GM18858 (cell line): ENCODE measurements around the gene TNFSF8.

ENCODE experiments used
- ATAC-seq: cut with Tn5 transposase; IDR thresholded peaks from one replicate; pipeline ENCODE4 v1.9.1; 2021; ENCODE audit not compliant: unreplicated experiment

The TNFSF8 gene

DNA sequence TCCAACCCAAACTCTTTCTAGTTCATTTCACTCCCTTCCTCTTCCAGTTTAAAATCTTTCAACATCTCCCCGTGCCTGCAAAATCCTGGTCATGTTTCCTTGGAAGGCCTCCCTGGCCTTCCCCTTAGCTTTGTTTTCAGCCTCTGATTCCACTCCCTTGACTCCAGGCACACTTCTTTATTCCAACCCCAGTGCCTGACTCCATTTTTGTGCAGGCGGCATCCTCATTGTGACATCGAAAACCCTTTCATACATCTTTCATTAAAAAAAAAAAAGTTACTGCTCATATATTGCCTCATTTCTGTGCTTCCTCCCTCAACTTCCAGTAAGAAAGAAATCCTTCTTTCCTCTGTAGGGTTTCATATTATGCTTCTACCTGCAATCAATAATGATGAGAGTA is 7.1 kb upstream of the TNFSF8 start:
- ATAC-seq: no peak

DNA sequence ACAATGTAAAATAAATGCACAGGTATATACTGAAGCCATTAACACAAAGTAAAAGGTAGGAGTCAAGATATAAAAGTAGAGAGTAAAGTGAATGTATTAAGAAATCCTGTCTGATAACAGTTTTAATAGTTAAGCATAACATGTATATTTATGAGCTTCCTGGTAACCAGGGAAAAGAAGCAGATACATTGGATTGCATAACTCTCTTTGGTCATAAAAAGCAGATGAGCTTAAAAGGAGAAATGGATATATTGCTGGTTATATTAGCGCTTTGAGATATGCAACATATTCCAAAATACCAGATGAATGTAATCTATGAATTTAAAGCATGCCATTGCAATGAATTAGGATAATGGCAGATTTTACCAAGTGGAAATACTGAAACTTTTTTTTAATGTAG is 6.2 kb upstream of the TNFSF8 start:
- no peak for ATAC-seq

DNA sequence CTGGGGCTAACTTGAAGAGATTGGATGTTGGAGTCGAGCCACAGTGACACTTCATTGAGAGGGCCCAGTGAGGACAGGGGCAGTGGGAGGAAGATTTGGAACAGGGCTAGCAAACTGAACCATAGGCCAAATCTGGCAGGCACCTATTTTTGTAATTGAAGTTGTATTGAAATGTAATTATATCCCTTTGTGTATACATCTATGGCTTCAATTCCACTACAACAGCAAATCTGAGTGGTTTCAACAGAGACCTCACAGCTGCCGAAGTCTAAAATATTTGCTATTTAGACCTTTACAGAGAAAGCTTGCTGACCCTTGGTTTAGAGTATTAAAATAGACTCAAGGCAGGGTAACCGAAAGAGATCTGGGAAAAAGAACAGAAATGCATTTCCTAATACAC is 4.7 kb upstream of the TNFSF8 start:
- ATAC-seq: no peak

DNA sequence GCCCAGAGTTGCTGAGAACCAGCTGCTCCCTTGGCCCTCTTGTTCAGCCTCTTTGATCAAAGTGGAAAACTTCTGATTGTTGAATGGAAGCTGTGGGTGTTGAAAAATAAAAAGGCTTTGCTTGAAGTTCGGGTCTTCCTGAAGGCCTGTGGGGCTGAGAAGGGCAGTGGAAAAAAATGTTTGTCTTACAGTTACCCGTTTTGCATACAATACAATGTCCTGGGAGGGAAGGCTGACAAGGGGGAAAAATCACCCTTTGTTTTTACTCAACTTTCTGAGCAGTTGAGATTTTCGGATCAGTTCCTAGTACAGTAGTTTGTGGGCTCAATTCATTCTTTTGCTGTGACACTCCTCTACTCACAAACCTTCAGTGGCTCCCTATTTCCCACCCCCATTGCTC is 2.1 kb upstream of the TNFSF8 start:
- no peak for ATAC-seq

DNA sequence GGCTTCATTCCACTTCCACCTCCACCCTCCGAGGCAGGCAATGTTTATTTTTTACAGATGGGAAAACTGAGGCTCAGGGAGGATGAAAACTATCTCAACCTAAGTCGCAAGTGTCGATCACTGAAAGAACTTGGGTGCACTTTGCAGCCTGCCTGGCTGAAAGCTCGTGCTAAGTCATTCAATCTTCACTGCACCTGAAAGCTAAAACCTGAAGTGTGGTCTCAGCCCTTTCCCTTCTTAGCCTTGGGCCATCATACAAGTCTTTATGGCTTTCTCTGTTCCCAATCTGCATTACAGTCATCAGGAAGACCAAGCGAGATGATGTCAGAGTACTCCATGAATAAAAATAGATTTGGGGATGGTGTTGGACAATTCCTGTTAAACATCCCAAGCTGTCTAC is 1.0 kb upstream of the TNFSF8 start:
- ATAC-seq: no peak

DNA sequence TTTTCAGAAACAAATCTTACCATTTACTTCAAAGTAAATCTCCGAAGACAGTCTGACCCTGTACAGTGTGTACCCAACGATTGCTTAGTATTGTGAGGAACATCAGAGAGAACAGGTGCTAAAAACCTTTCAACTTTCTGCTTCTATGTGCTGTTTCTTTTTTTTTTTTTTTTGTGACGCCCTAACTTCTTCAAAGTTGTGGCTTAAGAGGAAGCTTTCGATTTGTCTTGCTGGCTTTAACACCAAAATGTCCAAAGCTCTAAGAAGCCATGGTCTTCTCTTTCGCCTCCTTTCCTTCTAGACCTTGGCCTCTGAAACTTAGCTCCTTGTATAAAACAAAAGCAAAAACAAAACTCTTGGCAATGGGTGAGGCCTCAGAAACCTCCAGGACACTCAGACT is 1.2 kb downstream of the TNFSF8 start:
- no peak for ATAC-seq

DNA sequence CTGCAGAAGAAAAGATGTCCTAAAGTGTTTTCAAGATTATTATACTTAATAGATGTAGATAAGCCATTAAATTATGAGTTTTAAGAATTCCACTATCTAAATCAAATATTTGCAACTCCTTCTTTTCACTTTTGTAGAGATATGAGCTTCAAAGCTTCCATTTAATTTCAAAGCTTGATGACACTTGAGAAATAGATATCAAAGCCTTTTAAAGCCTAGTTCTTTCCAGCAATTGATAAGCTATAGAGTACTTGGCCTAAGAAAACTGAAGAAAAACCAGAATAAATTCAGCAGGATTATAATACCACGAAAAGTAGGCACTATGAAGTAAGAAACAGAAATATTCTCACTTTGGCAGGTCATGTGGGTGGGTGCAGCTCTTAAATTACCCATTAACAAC is 1.7 kb downstream of the TNFSF8 start:
- ATAC-seq: no peak

DNA sequence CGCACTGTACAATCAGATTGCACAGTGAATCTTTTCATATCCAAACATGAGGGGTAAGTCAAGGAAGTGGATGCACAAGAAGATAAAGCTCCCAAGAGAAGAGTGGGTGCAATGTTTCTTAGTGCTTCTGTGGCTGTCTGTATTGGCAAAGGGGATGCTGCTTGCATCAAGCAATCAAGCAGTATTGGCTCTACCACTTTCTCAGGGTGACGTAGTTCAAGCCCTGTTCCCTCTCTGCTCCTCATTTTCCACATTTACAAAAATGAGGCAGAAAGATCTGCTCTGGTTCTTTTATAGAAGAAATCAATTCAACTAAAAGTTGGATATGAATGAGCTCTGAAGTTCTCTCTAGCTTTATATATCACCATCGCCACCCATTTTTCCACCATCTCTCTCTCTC is 2.3 kb downstream of the TNFSF8 start:
- ATAC-seq: no peak

DNA sequence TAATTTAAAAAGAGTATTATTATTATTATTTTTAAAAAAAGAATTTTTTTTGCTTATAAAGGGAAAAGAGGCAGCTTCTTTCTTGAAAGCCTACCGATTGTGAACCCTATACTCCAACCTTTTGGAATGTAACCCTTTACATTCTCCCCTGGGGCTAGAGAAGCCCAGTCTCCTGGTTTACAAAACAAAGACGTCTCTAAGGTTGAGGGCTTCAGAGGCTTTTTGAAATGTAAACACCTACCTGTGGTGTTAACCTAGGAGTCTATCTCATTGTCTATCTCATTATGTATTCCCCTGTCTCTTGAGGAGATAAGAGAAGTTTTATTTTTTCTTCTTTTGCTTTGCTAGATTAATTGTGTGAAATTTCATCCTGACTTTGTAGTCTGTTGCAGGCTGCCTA is 4.7 kb downstream of the TNFSF8 start:
- ATAC-seq: no peak

DNA sequence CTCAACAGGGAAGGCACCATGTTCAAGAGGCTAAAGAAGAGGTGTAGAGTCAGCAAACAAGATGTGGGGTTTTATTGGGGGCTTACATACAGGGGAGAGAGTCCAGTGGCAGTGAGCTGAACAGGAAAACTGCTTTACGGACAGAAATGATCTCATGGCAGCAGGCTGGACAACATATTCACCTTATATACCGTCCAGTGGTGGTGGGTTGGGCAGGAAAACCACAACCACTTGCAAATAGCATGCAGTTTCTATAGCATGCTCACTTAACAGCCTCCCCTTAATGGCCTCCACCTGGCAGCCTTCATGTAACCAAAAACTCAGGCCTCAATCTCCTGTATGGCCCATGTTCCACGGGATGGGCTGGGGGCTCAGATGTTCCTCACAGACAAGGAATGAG is 5.4 kb downstream of the TNFSF8 start:
- no peak for ATAC-seq

DNA sequence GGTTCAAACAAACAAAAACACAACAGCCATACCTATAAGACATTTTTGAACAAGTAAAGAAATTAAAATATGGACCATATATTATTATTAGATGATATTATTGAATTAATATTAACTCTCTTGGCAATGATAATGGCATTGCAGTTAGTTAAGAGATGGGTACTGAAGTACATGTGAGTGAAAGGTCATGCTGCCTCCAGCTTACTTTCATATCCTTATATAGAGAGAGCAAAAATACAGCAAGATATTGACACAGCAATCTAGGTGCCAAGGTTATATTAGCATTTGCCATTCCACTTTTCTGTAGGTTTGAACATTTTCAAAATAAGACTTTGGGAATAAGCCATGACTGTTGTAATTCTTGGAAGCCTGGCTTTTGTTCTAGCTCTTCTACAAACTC is 6.1 kb downstream of the TNFSF8 start:
- no peak for ATAC-seq

DNA sequence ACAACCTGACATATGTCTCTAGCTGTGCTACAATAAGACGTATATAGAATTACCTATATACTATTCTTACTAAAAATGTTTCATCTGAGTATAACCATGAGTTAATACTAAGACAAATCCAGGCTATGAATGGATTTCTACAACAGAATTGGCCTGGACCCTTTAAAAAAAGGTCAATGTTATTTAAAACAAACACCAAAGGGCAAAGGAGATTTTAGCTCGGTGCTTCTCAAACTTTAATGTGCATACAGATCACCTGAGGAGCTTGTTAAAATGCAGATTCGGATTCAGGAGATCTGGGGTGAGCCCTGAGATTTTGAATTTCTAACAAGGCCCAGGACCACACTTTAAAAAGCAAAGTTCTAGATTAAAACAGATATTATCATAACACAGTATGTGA is 6.5 kb downstream of the TNFSF8 start:
- no peak for ATAC-seq

DNA sequence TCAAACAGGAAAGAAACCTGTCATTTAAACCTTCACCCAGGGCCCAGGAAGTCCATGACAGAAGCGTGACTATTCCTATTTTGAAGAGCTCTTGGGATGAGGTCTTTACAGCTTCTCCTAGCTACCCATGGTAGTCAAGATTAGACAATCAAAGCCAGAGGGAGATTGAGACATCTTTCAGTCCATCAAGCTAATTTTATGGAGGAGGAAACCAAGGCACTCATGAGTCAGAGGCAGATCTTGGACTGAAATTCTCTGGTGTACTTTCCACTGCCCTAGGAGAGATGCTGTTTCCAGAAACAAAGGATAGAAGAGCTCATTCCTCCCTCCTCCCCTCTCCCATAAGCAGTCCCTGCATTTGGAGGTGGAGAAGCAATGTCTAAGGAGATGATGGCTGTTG is 9.2 kb downstream of the TNFSF8 start:
- ATAC-seq: no peak

DNA sequence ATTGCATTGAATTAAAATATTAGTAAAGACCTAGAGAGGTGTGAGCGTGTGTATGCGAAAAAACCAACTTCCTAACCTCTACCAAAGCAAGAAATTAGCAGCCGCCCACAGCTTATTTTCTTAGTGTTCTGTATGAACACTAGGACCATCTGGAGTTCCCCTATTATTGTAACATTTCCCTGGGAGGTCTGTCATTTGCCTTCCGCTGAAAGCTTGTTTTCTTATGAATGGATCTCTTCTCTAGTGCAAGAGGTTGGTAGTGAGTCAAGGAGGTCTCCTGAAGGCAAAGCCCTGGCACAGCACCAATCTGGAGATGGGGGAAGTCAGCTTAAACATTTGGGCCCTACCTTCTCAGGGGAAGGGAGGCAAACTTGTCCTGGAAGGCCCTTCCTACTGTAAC is 10.8 kb downstream of the TNFSF8 start:
- no peak for ATAC-seq

DNA sequence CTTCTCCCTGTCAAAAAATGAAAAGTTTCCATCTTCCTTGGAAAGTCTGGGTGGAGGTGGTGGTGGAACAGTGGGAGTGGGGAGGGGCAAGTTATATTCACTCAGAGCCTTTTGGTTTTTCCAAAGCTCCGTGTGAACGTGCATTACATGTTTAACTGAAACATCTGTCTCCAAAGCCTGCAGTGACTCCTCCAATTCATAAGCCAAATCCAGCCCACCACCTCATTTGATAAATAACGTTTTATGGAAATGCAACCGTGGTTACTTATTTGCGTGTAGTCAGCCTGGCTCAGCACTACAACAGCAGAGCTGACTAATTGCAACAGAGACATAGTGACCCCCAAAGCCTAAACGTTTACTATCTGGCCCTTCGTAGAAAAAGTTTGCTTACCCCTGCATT is 13.9 kb downstream of the TNFSF8 start:
- no peak for ATAC-seq

DNA sequence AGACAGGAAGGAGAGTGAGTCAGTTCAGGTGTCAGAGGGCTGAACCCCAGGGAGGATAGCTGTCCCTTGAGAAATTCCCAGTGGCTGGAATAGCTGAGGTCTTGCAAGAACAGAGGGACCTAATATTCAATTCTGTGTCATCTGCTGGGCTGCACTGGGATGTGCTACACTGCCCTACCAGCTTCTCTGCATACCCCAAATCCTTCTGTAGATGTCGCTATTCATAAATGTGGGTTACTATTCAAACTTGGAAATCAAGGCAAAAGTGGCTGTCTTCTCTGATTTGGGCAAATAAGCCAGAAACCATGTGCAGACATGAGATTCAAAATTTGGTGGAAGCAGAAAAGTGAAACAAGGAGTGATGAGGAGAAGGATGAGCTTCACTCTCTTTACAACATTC is 16.3 kb downstream of the TNFSF8 start:
- no peak for ATAC-seq

DNA sequence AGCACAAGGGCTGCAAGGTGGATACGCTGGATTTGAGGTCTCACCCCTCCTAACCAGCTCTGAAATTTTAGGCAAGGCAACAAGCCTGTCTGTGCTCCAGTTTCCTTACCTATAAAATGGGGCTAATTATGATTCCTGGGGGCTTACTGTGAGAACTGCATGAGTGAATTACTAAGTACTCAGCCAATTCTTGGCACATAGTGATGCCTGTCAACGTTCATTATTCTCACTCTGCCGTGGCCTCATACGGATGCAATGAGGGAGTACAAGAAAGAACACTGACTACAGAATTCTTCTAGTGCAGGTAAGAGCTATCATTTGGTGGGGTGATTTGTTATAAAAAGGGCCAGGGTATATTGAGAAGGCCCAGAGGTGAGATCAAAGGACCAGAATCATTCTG is 16.7 kb downstream of the TNFSF8 start:
- ATAC-seq: no peak

DNA sequence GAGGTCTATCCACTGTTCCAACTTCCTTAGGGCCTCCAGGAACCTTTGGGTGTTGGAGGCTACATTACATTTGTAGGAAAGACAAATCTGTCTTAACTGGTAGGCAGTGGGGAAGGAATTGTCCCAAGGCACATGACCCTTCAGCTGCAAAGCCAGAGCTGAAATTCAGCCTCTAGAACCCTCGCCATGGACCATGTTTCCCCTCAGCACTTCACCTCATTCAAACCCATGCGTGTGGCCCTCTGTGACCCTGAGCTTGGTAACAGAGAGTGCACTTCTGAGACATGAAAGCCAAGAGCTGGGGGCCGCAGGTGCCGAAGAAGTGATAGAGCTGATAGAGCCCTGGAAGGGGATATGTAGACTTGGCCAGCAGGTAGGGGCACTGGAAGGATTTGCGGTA is 17.2 kb downstream of the TNFSF8 start:
- no peak for ATAC-seq

DNA sequence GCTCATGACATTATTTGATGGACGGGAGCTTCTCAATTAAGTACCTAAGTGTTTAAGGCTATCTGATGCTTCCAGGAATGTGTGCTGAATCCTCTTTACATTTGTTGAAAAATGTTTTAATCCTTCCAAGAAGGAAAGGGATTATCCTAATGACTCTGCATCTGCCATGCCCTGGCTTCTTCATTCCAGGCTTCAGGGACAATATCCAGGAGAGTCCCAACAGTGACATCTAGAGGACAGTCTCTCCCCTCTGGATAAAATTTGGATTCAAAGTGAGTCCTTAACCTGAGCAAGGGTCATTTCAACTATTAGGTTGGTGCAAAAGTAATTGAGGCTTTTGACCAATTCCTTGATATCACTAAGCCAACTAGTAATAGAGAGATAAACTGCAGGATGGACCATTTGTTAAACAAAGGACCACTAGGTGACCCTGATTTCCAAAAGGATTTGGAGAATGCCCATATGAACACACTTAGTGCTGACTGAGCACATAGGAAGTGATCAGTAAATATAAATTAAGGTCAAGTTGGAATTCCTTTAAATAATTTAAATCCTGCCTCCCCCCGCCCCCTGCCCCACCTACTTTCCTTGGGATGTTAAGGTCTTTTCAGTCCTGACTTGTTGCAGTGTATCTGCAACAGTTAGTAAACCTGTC is 19.1 kb downstream of the TNFSF8 start:
- ATAC-seq: no peak

DNA sequence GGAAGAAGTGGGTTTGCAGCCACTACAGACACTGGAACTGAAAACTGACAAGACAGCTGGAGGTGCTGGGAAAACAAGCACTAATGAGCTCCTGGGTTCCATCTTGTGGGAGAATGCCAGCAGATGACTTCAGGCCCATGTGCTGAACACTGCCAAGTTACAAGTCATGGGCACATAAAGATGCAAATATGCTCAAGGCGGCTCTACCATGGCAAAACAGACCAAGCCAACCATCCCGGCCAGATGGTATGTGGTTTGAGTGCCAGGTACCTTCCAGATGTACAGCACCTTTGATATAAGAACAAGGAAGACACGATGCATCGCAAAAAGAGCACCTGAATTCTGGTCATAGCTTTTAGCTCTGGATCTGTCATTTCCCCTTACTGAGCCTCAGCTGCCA is 19.9 kb downstream of the TNFSF8 start:
- ATAC-seq: no peak

DNA sequence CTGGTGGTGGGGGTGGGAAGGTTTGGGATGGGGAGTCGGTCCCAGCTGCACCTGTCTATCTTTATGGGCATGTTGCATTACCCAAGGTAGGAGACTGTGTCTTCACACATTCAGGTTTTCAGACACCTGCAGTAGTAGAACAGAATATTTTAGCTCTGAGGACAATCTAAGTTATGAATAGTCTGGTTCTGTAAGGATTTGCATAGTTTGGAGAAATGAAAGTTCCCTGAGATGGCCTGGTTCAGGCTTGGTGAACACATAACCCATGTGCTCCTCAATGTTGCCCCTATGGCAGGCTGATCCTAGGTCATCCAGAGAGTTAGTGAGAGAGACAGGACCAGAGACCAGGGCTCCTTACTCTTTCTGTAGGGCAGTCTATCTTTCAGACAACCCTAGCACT is 20.7 kb downstream of the TNFSF8 start:
- no peak for ATAC-seq

DNA sequence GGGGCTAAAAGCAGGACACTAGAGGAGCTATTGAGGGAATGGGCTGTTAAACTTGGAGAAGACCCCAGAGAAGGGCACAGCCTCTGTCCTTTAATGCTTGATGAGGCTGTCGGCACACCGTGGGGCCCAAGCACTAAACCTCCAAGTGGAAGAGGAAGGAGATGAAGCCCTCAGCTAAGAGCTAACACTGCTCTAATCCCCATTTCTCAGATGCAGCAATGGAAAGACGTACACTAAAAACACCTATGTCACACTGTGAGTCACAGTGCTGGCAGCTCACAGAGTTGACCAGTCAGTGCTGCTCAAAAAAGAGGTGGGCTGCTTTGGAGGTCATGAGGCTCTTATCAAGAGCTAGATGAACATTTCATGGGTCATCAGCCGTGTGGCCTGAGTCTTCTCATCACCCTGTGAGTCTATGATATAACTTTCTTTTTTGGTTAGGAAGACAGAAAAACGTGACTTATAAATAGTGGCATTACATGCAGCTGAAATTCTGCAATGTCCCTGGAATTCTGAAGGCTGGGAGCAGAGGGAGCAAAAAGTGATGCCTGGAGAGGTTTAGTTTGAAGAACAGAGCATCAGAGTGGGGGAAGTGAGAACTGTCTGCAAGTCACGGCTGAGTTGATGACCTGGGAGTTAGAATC is 21.5 kb downstream of the TNFSF8 start:
- ATAC-seq: peak; percentile 6

DNA sequence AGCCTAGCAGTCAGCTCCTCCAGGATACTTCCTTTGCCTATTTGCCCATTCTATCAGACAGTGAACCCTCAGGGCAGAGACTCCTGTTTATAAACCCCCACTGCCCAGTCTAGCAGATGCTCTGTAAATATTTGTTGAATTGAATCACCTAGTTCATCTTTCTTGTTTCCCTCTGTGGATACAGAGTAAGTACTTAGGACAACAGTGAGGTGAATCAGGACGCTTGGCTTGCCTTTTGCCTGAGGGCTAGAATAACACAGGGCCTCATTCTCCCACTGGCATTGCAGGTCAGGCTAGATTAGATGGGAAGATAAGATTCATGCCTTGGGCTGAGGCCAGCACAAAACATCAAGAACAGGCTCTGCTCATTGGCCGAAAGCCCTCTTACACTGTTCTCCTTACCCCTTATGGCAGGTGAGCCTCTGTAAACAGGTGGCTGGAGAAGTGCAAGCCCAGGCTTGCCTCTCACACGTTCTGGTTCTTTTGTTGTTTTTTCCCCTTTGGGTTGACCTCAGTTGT is 22.2 kb downstream of the TNFSF8 start:
- ATAC-seq: peak; percentile 59
